ENCODE results near the gene DUSP22.

- TF ChIP-seq CTCF (IDR thresholded peaks at IDR 0.05) (no peak), POLR2A (IDR thresholded peaks at IDR 0.05) (no peak), POLR2AphosphoS5 (IDR thresholded peaks at IDR 0.05) (no peak)
Measured at GRCh38 chr6:380234-381218, 88.2 kb downstream of the DUSP22 start.

Data from stomach (tissue), 4 donors.